GM19452 (cell line): ENCODE measurements around the gene MYO5A.
"Not testable (repeated sequence)": the region's sequence is repeated elsewhere in the genome, so short reads cannot be mapped to it uniquely, and the experiment has no call there.

Experiments
- ATAC-seq: cut with Tn5 transposase; IDR thresholded peaks from one replicate; pipeline ENCODE4 v1.9.1; 2021; ENCODE audit not compliant: unreplicated experiment

Gene MYO5A

DNA sequence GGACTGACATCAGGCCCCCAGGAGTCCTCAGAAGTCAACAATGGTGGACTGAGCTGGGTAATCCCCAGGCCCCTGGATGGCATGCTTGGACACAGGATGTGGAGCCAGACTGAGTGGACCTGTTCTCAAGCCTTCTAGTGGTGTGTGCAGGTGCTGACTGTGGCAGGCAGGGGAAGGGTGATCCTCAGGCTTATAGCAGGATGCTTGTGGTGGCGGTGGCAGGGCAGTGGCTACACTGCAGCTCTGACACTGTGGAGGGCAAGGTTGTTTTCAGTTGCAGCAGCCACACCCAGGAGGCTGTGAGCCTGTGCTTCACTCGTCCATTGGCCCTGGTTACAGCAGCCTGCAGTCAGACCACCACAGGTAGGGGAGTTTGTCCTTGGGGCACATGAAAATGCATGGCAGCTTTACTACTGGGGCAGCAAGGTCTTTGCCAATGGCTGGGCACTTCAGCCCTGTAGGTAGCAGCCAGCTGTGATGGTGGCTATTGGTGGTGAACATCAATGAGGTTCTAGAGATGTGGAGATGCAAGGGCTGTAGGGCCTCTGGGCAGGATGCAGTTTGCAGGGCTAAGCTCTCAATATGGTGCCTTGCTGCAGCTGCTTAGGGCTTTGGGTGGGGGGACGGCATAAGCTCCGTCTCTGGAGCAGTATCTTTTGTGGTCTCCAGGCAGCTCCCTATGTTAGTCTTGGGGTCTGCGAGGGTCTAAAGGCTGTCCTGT is 17.5 kb upstream of the MYO5A start:
- ATAC-seq: no peak

DNA sequence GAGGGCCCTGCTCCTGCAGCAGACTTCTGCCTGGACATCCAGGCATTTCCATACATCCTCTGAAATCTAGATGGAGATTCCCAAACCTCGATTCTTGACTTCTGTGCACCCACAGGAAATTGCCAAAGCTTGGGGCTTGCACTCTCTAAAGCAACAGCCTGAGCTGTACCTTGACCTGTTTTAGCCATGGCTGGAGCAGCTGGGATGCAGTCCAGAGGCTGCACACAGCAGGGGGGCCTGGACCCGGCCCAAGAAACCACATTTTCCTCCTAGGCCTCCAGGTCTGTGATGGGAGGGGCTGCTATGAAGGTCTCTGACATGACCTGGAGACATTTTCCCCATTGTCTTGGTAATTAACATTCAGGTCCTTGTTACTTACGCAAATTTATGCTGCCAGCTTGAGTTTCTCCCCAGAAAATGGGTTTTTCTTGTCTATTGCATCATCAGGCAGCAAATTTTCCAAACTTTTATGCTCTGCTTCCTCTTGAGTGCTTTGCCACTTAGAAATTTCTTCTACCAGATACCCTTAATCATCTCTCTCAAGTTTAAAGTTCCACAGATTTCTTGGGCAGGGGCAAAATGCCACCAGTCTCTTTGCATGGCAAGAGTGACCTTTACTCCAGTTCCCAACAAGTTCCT is 11.8 kb upstream of the MYO5A start:
- ATAC-seq: no peak

DNA sequence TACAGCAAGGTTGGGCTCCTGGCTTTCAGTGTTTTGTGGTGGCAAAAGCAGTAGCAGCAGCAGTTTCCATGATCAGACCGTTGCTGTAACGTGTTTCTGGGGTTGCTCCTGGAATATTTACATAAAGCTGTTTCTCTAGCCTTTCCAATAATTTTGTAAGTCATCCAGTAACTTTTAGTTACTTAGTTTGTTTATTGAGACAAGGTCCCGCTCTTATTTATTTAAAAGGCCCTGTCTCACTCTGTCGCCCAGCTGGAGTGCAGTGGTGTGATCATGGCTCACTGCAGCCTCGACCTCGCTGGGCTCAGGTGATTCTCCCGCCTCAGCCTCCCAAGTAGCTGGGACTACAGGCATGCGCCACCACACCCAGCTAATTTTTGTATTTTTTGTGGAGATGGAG is 8.8 kb upstream of the MYO5A start:
- ATAC-seq: no peak

DNA sequence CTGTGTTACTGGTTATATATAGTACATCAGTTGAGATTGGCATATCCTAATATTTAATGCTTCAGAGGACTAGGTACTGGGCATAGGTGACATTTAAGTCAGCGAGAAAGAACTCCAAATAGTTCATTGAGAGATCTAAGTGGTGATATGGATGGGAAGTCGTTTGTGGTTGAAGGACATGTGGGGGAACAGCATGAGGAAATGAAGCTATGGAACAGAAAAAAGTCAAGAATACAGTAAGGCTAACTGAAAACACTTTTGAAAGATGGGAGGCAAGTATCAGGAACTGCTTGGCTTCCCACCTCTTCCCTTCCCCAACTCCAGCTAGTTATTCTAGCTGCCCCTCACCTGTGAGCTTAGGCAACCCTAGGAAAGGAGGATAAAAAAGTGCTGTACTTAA is 3.7 kb upstream of the MYO5A start:
- no peak for ATAC-seq

DNA sequence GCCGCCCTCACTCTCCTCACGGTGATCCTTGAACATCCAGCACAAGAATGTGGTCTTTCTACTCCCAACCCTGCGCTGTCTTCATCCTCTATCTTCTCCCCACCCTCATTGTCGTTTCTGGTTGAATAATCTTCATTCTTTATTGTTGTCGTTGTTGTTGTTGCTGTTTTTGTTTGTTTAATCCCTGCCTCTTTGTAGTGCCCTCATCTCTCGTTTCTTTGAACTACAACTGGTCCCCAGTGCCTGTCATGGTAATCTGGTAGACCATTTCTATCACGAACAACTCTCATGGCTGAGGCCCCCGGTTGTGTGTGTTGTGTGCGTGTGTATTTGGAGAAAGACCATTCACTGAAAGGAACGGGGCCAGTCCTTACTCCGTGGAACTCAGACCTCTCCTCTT is 1.3 kb upstream of the MYO5A start:
- ATAC-seq: no peak

DNA sequence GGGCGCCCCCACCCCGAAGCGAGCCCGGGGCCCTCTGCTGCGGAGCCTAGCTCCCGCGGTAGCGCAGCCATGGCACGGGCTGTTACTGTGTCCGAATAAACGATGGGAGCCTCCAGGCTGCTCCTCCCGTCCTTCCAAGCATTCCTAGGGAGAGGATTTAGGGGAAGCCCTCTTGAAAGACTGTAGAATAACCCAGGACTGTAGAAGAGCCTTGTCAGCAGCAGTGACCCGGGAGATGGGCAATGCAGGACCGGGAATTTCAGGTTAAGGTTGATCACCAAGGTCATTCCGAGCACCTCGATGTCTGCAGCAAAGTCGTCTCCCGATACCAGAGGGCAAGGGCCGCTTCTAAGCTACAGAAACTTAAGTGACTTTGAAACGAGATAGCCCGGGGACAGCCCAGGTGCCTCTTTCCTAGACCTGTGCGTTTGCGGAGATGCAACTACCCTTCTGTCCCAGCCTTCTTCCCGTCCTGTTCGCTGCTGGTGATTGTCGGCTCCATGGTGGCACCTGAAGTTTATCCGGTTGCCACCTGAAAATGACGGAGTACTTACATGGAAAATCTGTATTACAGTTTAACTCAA is 753 bp upstream of the MYO5A start:
- ATAC-seq: no peak

DNA sequence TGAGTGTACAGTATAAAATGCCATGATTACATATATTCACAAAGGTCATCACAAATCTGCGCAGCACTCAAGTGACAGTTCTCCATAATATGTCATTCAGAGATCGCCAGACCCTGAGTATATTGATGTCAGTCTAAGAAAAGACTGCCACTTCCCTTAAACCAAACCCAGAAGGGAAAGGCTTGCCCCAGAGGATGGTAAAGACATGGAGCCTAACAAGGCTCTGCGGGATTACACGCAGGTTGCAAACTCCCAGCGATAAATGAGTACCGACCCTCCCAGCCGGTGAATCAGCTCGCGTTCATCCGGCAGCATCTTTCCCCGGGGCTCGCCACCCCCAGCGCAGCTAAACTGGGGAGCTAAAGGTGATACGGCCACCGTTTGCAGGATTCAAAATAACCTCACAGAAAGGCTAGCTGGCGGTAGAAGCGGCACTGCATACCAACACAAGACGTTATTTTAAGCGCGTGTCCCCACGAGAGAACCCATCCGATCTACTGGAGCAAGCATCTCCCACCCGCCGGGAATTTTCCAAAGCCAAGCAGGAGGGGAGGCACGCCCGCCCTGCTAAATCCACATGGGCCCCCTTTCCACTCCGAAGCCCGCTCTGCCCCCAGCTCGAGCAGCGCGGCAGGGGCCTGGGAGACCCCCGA is 643 bp downstream of the MYO5A start:
- no peak for ATAC-seq

DNA sequence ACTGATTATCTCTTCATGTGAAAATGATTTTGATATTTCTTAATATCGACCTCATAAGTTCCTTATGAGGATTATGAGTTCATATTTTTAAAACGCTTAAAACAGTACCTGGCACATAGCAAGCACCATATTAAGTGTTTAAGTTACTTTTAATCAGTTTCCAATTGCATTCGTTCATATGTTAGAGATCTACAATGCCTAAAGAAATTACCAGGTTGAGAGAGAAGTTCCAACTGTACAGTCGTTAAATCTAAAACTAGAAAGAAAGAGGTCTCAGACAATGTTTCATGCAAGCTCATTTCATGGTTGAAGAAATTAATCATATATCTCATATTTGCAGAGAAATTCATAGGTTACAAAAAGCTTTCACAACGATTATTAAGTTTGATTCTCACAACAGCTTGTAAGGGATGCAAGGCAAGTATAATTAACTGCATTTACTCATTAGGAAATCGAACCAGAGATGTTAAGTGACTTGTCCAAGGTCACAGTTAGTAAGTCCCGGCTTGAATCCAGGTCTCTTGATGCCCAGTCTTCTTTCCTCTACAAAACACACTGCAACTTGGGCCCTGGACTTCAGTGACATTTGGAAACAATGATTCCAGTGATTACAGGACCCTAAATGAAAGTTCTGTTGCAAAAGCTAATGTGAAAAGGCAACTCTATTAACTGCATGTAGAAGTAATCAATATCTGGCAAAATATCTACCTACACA is 1.3 kb downstream of the MYO5A start:
- no peak for ATAC-seq

DNA sequence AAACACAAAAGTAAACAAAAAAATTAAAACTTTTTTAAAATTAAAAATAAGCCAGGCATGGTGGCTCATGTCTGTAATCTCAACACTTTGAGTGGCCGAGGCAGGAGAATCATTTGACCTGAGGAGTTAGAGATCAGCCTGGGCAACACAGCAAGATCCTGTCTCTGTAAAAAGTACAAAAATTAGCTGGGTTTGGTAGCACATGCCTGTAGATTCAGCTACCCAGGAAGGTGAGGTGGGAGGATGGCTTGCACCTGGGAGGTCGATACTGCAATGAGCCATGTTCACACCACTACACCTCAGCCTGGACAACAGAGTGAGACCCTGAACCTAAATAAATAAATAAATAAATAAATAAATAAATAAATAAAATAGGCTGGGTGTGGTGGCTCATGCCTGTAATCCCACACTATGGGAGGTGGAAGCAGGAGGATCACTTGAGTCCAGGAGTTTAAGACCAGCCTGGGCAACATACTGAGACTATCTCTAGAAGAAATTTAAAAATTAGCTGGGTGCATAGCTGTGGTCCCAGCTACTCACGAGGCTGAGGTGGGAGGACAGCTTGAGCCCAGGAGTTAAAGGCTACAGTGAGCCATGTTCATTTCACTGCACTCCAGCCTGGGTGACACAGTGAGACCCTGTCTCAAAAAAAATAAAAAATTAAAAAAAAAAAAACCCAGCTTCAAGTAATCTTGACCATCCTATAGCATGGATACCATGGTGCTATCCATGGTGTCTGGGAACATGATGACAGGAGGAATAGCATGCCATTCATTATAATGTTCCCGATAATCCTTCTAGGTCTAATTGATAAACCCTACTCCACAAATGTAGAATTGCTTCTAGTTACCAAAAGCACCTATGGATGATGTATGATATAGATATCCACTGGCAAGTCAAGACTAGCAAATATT is 4.2 kb downstream of the MYO5A start:
- ATAC-seq: no peak

DNA sequence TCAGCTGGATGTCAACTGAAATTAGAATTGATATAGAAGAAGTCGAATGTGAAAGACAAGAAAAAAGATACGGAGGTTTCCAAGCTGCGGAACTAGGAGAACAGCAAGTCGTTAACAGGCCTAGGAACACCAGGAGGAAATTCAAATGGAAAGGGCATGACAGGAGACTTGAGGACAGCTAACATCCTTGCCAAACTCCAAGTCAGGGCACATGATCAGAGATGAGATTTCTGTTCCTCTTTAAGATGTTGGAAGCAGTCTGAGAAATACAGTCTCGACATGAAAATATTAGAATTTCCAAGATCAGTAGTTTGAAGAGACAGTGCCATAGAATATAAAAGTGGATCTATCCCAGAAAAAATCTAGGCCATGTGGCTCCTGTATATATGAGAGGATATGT is 5.0 kb downstream of the MYO5A start:
- ATAC-seq: no peak

DNA sequence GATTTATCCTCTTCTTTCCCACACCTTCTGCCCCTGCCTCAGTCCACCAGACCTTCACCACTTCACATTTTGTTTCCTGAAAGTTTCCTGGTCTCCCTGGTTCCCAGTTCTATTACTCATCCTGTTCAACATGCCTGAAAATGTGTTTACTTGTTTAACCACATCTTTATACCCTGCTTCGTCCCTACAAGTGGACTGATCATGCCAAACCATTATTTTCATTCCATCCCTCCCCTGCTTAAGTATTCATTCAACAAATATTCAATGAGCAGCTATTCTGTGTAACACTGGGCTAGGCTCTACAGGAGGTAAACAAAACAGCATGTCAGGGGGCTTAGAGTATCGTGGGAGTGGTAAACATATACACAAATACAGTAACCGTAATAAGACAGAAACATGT is 5.5 kb downstream of the MYO5A start:
- no peak for ATAC-seq

DNA sequence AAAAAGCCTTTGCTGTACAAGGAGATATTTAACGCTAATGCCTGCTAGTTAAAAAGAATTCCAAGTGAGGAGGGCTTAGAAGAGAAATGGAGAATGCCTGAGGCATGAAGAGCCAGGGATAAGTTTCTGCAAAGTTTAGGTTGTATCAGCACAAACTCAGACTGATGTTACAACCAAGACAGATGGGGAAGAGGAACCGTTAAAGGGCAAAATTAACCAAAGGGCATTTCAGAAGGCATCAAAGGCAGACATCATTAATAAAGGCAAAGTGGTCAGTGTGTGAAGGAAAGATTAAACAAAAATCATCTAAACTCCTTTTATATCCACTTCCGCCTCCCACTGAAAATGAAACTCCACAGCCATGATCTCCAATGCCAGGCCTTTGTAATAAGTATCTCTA is 7.0 kb downstream of the MYO5A start:
- no peak for ATAC-seq

DNA sequence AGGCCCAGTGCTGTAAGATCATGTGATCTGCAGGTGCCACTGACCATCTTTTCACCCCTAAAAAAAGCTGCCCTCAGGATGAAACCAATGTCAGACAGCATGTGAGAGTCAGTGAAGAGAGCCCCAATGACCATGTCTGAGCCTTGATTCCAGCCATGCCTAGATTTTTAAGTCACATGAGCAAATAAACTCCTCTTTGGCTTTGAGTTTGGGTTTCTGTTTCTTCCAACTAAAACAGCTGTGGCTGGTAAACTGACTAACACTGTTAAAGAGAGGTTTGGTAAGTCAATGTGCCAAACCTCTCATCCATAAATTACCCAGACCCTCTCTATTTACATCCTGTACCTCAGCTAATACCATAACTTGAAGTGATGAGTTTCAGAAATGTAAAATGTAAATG is 8.3 kb downstream of the MYO5A start:
- no peak for ATAC-seq

DNA sequence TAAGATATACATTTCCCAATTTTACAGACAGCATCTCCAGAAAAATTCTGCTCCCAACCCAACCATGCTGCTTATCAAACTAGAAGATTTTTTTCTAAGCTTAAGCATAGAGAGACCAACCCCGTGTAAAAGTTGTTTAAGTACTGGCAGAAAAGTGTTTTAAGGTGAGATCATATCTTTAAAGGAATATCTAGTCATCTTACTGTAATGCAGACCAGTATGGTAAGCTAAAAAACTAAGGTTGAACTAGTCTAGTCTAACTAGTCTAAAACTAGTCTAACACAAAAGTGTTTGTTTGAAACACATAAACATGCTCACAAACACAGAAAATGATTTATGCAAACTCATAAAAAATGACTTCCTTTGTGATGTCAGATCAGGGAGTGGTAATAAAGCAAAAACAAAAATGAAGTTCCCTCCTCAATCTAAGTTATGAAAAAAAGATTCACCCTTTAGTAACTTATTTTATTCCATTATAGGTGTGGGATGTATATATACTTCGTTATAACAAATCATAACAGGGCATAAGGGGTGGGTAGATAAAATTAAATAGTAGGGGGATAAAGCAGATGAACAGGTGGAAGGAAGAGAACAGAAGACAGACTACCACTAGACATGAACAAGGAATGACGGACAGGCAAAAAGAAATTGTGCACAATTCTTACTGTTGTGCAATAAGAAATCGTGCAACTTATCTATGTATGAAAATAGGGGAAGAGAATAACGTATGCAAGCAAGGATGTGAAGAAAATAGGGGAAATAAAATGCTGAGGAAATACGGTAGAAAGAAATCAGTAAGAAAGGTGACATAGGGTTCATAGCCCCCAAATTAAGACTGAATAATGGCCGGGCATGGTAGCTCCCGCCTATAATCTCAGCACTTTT is 10.0 kb downstream of the MYO5A start:
- no peak for ATAC-seq

DNA sequence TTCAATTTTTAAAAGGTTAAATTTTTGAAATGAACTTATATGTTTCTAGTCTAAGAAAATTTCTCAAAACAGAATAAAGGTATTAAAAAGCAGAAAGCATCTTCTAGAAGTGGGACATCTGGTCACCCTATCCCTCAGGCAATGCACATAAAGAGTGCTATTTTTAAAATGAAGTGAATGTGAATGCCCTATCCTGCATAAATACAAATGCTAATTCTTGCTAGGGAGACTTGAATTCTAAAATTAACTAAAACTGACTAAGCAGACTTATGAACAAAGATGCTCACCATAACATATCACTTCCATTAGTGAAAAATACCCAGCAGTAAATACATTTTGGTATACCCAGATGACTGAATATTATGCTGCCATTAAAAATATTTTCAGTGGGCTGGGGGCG is 11.7 kb downstream of the MYO5A start:
- no peak for ATAC-seq

DNA sequence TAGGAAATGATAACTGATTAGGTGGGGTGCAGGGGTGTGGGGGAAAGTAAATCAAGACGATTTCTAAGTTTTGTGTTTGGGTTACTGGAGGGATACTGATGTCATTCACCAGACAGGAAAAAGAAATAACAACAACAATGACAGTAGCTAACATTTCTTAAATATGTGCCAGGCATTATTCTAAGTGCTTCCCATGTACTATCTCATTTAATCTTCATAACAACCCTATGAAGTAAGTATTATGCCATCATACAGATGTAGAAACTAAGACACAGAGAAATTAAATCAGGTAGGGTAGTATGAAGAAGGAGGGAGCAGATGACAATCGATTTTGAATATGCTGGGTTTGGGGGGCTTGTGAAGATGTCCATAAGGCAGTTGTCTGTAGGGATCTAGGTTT is 13.3 kb downstream of the MYO5A start:
- ATAC-seq: no peak

DNA sequence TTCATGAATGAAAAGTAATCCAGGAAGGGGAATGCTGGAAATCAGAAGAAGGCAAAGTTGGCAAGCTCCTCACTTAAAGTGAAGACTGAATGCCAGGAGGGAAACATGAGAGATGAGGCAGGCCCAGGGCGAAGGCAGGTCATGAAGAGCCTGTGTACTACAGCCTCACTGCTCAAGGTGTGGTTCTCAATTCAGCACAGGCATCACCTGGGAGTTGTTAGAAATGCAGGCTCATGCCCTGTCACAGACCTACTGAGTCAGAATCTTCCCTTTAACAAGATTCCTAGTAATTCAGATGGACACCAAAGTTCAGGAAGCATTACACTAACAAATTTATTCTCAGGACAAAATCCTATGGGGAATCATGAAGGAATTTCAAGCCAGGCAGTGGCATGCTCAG is 14.2 kb downstream of the MYO5A start:
- ATAC-seq: no peak

DNA sequence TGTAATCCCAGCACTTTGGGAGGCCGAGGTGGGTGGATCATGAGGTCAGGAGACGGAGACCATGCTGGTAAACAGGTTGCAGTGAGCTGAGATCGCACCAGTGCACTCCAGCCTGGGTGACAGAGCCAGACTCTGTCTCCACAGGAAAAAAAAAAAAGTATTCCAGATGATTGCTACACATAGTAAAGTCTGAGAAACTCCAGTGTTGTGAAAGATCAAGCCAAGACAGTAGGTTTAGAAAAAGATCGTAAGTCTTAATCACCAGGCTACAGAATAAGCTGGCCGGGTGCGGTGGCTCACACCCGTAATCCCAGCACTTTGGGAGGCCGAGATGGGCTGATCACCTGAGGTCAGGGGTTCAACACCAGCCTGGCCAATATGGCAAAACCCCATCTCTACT is 15.8 kb downstream of the MYO5A start:
- not testable (repeated sequence) for ATAC-seq

DNA sequence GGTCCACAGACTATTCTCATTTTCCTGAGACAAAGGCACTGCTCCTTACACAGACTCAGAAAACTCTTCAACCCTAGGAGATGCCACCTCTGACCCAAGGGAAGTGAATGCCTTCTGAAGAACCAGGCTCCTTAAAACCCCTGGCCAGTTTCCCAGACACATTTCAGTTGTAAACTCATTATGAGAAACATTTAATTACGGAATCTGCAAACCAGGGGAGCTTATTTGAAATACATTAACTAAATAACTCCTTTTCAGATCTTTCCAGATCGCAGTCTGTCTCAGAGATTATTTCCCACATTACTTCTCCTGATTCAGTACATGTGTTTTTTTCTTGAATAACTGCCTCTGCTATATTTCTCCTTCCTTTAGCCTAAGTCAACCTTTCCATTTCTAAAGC is 17.6 kb downstream of the MYO5A start:
- ATAC-seq: no peak
